Upper lobe of left lung (tissue), 6 donors: ENCODE results near the gene PRRX1. TPM values are rescaled to one million over a fixed set of nuclear protein-coding genes. Genes with fewer than 3 reads are reported as not detected.

Experiments used
- total RNA-seq, 6 donors: library from RNA; depleted of rRNA in 4 of 6; stranded (reverse); fragments of >200 nt in 4 of 6; gene quantifications; one replicate each; pipeline versions ENCODE4 v1.1.0 to v1.2.1, GENCODE V29; 2016 to 2021
- donor health status: DM: no; HTN: no; CAD: no; lungs with moderate emphysema.
- donor health status: DM: no; HTN: yes; CAD: no; lungs with severe emphysema.

PRRX1 gene
- total RNA-seq, 6 donors from 2014 or later: 6.1 to 36.0 (median 19.1) TPM

Other genes with a start within 250 kb of the PRRX1 start
- gene GORAB, start 132.0 kb upstream of the PRRX1 start, total RNA-seq: 10 to 100 TPM in 5 of 6 donors, 1 to 10 TPM in 1; 8.4 to 32.5 (median 11.7) TPM